HG02623 (cell line): ENCODE results near the gene HSD17B7.
"Not testable (repeated sequence)": the region's sequence is repeated elsewhere in the genome, so short reads cannot be mapped to it uniquely, and the experiment has no call there.

ENCODE experiments used
- ATAC-seq: cut with Tn5 transposase; IDR thresholded peaks from one replicate; pipeline ENCODE4 v1.9.1; 2021; ENCODE audit warnings: moderate library complexity; ENCODE audit not compliant: unreplicated experiment

Gene HSD17B7

GRCh38 chr1:162790303-162790984 is at the start of gene HSD17B7:
Gene HSD17B7, plus strand, starts transcription at chr1:162790702. Its CDS starts 99 bp downstream, at chr1:162790801.
- ATAC-seq, result peak; percentile 99

GRCh38 chr1:162740755-162741154 is 49.7 kb upstream of the HSD17B7 start:
- no peak for ATAC-seq

GRCh38 chr1:162741574-162741973 is 48.9 kb upstream of the HSD17B7 start:
- ATAC-seq, result no peak

- ATAC-seq, result not testable (repeated sequence)
Measured at GRCh38 chr1:162746264-162746942, 44.1 kb upstream of the HSD17B7 start.

GRCh38 chr1:162753001-162753658 is 37.4 kb upstream of the HSD17B7 start:
- no peak for ATAC-seq

GRCh38 chr1:162753998-162754585 is 36.4 kb upstream of the HSD17B7 start:
- ATAC-seq, result no peak

GRCh38 chr1:162755306-162755705 is 35.2 kb upstream of the HSD17B7 start:
- ATAC-seq, result no peak

- ATAC-seq, result no peak
Measured at GRCh38 chr1:162756523-162756922, 34.0 kb upstream of the HSD17B7 start.

- ATAC-seq, result no peak
Measured at GRCh38 chr1:162757476-162757875, 33.0 kb upstream of the HSD17B7 start.

GRCh38 chr1:162765788-162766187 is 24.7 kb upstream of the HSD17B7 start:
- ATAC-seq, result no peak

- no peak for ATAC-seq
Measured at GRCh38 chr1:162772571-162773154, 17.8 kb upstream of the HSD17B7 start.

GRCh38 chr1:162774007-162774406 is 16.5 kb upstream of the HSD17B7 start:
- no peak for ATAC-seq

GRCh38 chr1:162779043-162779442 is 11.5 kb upstream of the HSD17B7 start:
- no peak for ATAC-seq

- ATAC-seq, result no peak
Measured at GRCh38 chr1:162782671-162783070, 7.8 kb upstream of the HSD17B7 start.

- not testable (repeated sequence) for ATAC-seq
Measured at GRCh38 chr1:162784926-162785325, 5.6 kb upstream of the HSD17B7 start.

- ATAC-seq, result not testable (repeated sequence)
Measured at GRCh38 chr1:162788783-162789182, 1.7 kb upstream of the HSD17B7 start.

- not testable (repeated sequence) for ATAC-seq
Measured at GRCh38 chr1:162790985-162791357, 469 bp downstream of the HSD17B7 start.

- not testable (repeated sequence) for ATAC-seq
Measured at GRCh38 chr1:162794284-162794683, 3.8 kb downstream of the HSD17B7 start.

- not testable (repeated sequence) for ATAC-seq
Measured at GRCh38 chr1:162796617-162797279, 6.2 kb downstream of the HSD17B7 start.

GRCh38 chr1:162799995-162800830 is 9.7 kb downstream of the HSD17B7 start:
- not testable (repeated sequence) for ATAC-seq
